PC-3 (cell line): ENCODE data around the gene IP6K1.
"Not testable (repeated sequence)": the region's sequence is repeated elsewhere in the genome, so short reads cannot be mapped to it uniquely, and the experiment has no call there.

Experiments
- EZH2 ChIP-seq: fragments of 300-600 bp; sonication (generic); IDR thresholded peaks from one replicate; pipeline ENCODE4 v1.6.1; 2017; ENCODE audit warnings: antibody characterized with exemption, mild to moderate bottlenecking, low read length; ENCODE audit not compliant: unreplicated experiment
- EZH2phosphoT487 ChIP-seq: fragments of 300-600 bp; sonication (generic); IDR thresholded peaks from 2 replicates; pipeline ENCODE4 v1.6.1; 2018; ENCODE audit warnings: mild to moderate bottlenecking, antibody characterized with exemption, low read length, borderline replicate concordance
- TF ChIP-seq, protein P1 (sequence below): fragments of 300-600 bp; sonication (generic); conservative IDR thresholded peaks from 2 replicates; pipeline ENCODE4 v1.5.1; 2017; ENCODE audit warnings: antibody characterized with exemption, low read depth, mild to moderate bottlenecking, low read length

- TF ChIP-seq, protein P1, sequence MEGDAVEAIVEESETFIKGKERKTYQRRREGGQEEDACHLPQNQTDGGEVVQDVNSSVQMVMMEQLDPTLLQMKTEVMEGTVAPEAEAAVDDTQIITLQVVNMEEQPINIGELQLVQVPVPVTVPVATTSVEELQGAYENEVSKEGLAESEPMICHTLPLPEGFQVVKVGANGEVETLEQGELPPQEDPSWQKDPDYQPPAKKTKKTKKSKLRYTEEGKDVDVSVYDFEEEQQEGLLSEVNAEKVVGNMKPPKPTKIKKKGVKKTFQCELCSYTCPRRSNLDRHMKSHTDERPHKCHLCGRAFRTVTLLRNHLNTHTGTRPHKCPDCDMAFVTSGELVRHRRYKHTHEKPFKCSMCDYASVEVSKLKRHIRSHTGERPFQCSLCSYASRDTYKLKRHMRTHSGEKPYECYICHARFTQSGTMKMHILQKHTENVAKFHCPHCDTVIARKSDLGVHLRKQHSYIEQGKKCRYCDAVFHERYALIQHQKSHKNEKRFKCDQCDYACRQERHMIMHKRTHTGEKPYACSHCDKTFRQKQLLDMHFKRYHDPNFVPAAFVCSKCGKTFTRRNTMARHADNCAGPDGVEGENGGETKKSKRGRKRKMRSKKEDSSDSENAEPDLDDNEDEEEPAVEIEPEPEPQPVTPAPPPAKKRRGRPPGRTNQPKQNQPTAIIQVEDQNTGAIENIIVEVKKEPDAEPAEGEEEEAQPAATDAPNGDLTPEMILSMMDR, result not testable (repeated sequence)
- TF ChIP-seq EZH2phosphoT487, EZH2: not testable (repeated sequence)
These were observed 91.8 kb downstream of the IP6K1 start for GRCh38 chr3:49694409-49695070.
